Esophagus muscularis mucosa (tissue), 4 donors: Measurements from ENCODE around the gene PTGFRN. TPM values are rescaled to one million over a fixed set of nuclear protein-coding genes. Genes with fewer than 3 reads are reported as not detected.

ENCODE experiments used
- DNase-seq: peaks from one replicate; pipeline ENCODE4 v3.0.0-alpha.2; 2017; ENCODE audit errors: extremely low spot score
- H3K27ac ChIP-seq, 4 donors: fragments of 200-600 bp; sonication (generic); replicated peaks in 1 of 4; 1 replicate in 3 of 4; 2 replicates in 1 of 4; pipeline ENCODE4 v1.5.1; 2016 to 2019; ENCODE audit warnings: mild to moderate bottlenecking in 1 of 4
- H3K27me3 ChIP-seq, 4 donors: fragments of 200-600 bp; sonication (generic); one replicate each; pipeline versions ENCODE4 v1.5.1 to v1.6.0; 2016 to 2019
- H3K36me3 ChIP-seq, 4 donors: fragments of 200-600 bp; sonication (generic); one replicate each; pipeline ENCODE4 v1.5.1; 2016 to 2019
- H3K4me1 ChIP-seq, 4 donors: fragments of 200-600 bp; sonication (generic); one replicate each; pipeline ENCODE4 v1.5.1; 2016 to 2019
- H3K4me3 ChIP-seq, 4 donors: fragments of 200-600 bp; sonication (generic); 1 replicate in 2 of 4; 2 replicates in 2 of 4; pipeline ENCODE4 v1.5.1; 2016 to 2019; ENCODE audit warnings: mild to moderate bottlenecking in 4 of 4, moderate library complexity in 1 of 4
- H3K9me3 ChIP-seq, 4 donors: fragments of 200-600 bp; sonication (generic); 1 replicate in 3 of 4; 2 replicates in 1 of 4; pipeline ENCODE4 v1.5.1; 2016 to 2019
- CTCF ChIP-seq, 3 experiments: fragments of 200-600 bp in 2 of 3; fragments of 450-650 bp in 1 of 3; sonication (generic) in 2 of 3; IDR thresholded peaks; one replicate each; pipeline ENCODE4 v1.5.1; 2017 to 2019; ENCODE audit warnings: antibody characterized with exemption in 3 of 3, mild to moderate bottlenecking in 2 of 3, moderate library complexity in 1 of 3
- EP300 ChIP-seq: sonication (generic); formaldehyde crosslinking; IDR thresholded peaks from one replicate; pipeline ENCODE4 v1.6.1; 2017; ENCODE audit warnings: antibody characterized with exemption
- POLR2A ChIP-seq: fragments of 450-650 bp; IDR thresholded peaks from one replicate; pipeline ENCODE4 v1.6.1; 2017; ENCODE audit warnings: antibody characterized with exemption, moderate library complexity, mild to moderate bottlenecking, low read depth
- POLR2AphosphoS5 ChIP-seq, 2 donors: sonication (generic); formaldehyde crosslinking; IDR thresholded peaks; one replicate each; pipeline ENCODE4 v1.6.1; 2017; ENCODE audit warnings: antibody characterized with exemption in 2 of 2
- WGBS: methylation state at CpG from one replicate; pipeline ENCODE4 v1.1.5; 2018; 5-methylcytosine and 5-hydroxymethylcytosine counted together
- intact Hi-C: fragments of 100-400 bp; cut with DNase I; formaldehyde crosslinking; loops from one replicate; pipeline ENCODE4 v1.15.1; 2023
- total RNA-seq, 4 donors: library from RNA; depleted of rRNA; stranded (reverse); fragments of >200 nt; gene quantifications; one replicate each; pipeline versions ENCODE4 v1.1.0 to v1.2.1, GENCODE V29; 2016

Gene PTGFRN
- total RNA-seq, 4 donors from 2014 or later = 69.1 to 150 (median 106) TPM

- 91% methylated on average over 11 of the region's 13 CpGs for WGBS
- intact Hi-C loops = no loop called here
- H3K27me3 ChIP-seq = no peaks in the 10 kb centered on the region
- H3K36me3 ChIP-seq = peaks cover 0 to 35% (median 16%) of the 10 kb centered on the region in 4 donors
- no peak overlapping the region for H3K27ac ChIP-seq
- TF ChIP-seq CTCF (IDR thresholded peaks at IDR 0.05) (no peak), POLR2A (no peak), POLR2AphosphoS5 (IDR thresholded peaks at IDR 0.05) (no peak), EP300 (no peak)
- no peaks in the 10 kb centered on the region for H3K9me3 ChIP-seq
- no peak overlapping the region for H3K4me3 ChIP-seq
- H3K4me1 ChIP-seq = peaks cover 3 to 23% (median 8%) of the 10 kb centered on the region in 4 donors
- no peak for DNase-seq
These were observed 32.0 kb downstream of the PTGFRN start for GRCh38 chr1:116941670-116942069.

- no peak overlapping the region for H3K27ac ChIP-seq
- no peak overlapping the region for H3K4me3 ChIP-seq
- WGBS = 60% methylated on average over 1 of the region's 1 CpG
- peaks cover 0 to 35% (median 16%) of the 10 kb centered on the region in 4 donors for H3K36me3 ChIP-seq
- TF ChIP-seq CTCF (IDR thresholded peaks at IDR 0.05) (no peak), POLR2A (no peak), EP300 (no peak), POLR2AphosphoS5 (IDR thresholded peaks at IDR 0.05) (no peak)
- H3K27me3 ChIP-seq = no peaks in the 10 kb centered on the region
- no peak for DNase-seq
- intact Hi-C loops = no loop called here
- H3K9me3 ChIP-seq = no peaks in the 10 kb centered on the region
- peaks cover 7 to 30% (median 14%) of the 10 kb centered on the region in 4 donors for H3K4me1 ChIP-seq
These were observed 32.6 kb downstream of the PTGFRN start for GRCh38 chr1:116942344-116942743.

- 92% methylated on average over 1 of the region's 1 CpG for WGBS
- peaks cover 0 to 35% (median 16%) of the 10 kb centered on the region in 4 donors for H3K36me3 ChIP-seq
- H3K27me3 ChIP-seq = no peaks in the 10 kb centered on the region
- intact Hi-C loops = no loop called here
- peaks cover 15 to 41% (median 25%) of the 10 kb centered on the region in 4 donors for H3K4me1 ChIP-seq
- no peak for DNase-seq
- no peak overlapping the region for H3K4me3 ChIP-seq
- H3K9me3 ChIP-seq = no peaks in the 10 kb centered on the region
- TF ChIP-seq POLR2AphosphoS5 (IDR thresholded peaks at IDR 0.05) (no peak), POLR2A (no peak), EP300 (no peak), CTCF (IDR thresholded peaks at IDR 0.05) (no peak)
- no peak overlapping the region for H3K27ac ChIP-seq
These were observed 33.7 kb downstream of the PTGFRN start for GRCh38 chr1:116943438-116943837.

DNA sequence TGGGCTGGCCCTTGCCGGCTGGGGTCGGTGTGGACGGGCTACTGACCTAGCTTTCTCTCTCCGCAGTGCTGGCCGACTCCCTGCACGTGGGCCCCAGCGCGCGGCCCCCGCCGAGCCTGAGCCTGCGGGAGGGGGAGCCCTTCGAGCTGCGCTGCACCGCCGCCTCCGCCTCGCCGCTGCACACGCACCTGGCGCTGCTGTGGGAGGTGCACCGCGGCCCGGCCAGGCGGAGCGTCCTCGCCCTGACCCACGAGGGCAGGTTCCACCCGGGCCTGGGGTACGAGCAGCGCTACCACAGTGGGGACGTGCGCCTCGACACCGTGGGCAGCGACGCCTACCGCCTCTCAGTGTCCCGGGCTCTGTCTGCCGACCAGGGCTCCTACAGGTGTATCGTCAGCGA, 34.9 kb downstream of the PTGFRN start:
- Histone ChIP-seq H3K27ac (no peak overlapping the region), H3K4me3 (no peak overlapping the region), H3K36me3 (peaks cover 0 to 35% (median 16%) of the 10 kb centered on the region in 4 donors), H3K27me3 (no peaks in the 10 kb centered on the region), H3K4me1 (peaks cover 18 to 53% (median 37%) of the 10 kb centered on the region in 4 donors), H3K9me3 (no peaks in the 10 kb centered on the region)
- no peak for TF ChIP-seq POLR2A
- DNase-seq = no peak
- 84% methylated on average over 18 of the region's 42 CpGs for WGBS
- intact Hi-C loops = no loop called here

GRCh38 chr1:116945421-116945820, 35.7 kb downstream of the PTGFRN start:
- intact Hi-C loops = no loop called here
- TF ChIP-seq CTCF (IDR thresholded peaks at IDR 0.05) (no peak), POLR2A (no peak), EP300 (no peak), POLR2AphosphoS5 (IDR thresholded peaks at IDR 0.05) (no peak)
- 86% methylated on average over 4 of the region's 5 CpGs for WGBS
- peaks cover 0 to 35% (median 16%) of the 10 kb centered on the region in 4 donors for H3K36me3 ChIP-seq
- no peak for DNase-seq
- peaks cover 22 to 53% (median 42%) of the 10 kb centered on the region in 4 donors for H3K4me1 ChIP-seq
- no peak overlapping the region for H3K27ac ChIP-seq
- H3K4me3 ChIP-seq = no peak overlapping the region
- H3K27me3 ChIP-seq = no peaks in the 10 kb centered on the region
- H3K9me3 ChIP-seq = no peaks in the 10 kb centered on the region
